Astrocyte (in vitro differentiated cells and primary cell): ENCODE data around the gene WIPF3.

Experiments
- EZH2 ChIP-seq: IDR thresholded peaks from 2 replicates; pipeline ENCODE4 v1.6.1; 2012; ENCODE audit warnings: mild to moderate bottlenecking, low read length, inconsistent platforms; ENCODE audit not compliant: insufficient read depth
- TF ChIP-seq, protein P1 (sequence below): IDR thresholded peaks from 2 replicates; pipeline ENCODE4 v1.5.1; 2011; ENCODE audit warnings: low read depth, mild to moderate bottlenecking, inconsistent platforms, low read length, moderate library complexity; ENCODE audit not compliant: insufficient read depth

DNA sequence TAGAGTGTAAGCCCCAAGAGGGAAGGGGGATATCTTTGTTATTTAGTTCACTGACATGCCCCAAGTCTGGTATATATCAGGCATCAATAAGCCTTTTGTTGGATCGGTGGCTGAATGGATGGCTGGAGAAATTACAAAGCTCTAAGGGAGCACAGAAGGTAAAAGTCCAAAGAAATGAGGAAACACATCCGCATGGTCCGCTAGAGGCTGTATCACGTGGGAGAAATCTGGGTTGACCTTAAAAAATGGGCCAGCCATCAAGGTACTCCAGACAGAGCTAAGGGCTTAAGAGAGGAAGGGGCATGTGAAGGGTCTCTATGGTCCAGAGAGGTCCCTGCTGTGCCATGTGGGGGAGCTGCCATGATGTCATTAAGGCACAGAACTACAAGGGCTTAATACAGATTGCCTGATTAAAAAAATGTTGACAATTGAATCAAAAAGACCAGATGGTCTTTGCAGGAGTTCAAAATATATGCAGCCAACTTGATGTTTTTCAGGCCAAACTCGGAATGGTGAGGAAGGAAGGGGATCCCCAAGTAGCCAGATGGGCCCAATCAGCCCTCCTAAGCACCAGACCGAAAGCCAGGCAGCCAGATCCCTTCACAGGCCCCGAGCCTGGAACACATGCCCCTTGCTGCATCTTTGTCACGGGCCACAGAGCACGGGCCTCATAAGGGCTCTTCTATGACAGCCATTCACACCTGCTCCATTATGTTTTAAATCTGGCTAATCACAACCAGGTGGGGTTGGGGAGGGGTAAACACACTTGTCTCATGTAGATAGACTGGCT, 151.4 kb downstream of the WIPF3 start:
- TF ChIP-seq, protein P1, sequence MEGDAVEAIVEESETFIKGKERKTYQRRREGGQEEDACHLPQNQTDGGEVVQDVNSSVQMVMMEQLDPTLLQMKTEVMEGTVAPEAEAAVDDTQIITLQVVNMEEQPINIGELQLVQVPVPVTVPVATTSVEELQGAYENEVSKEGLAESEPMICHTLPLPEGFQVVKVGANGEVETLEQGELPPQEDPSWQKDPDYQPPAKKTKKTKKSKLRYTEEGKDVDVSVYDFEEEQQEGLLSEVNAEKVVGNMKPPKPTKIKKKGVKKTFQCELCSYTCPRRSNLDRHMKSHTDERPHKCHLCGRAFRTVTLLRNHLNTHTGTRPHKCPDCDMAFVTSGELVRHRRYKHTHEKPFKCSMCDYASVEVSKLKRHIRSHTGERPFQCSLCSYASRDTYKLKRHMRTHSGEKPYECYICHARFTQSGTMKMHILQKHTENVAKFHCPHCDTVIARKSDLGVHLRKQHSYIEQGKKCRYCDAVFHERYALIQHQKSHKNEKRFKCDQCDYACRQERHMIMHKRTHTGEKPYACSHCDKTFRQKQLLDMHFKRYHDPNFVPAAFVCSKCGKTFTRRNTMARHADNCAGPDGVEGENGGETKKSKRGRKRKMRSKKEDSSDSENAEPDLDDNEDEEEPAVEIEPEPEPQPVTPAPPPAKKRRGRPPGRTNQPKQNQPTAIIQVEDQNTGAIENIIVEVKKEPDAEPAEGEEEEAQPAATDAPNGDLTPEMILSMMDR, result no peak
- TF ChIP-seq EZH2, result no peak
